GM23248 (cell line): Measurements from ENCODE around the gene ADARB1.

Source experiments
- EZH2 ChIP-seq: fragments of 200-600 bp; sonication (generic); IDR thresholded peaks from 2 replicates; pipeline ENCODE4 v1.6.1; 2018; ENCODE audit warnings: antibody characterized with exemption, mild to moderate bottlenecking; ENCODE audit not compliant: insufficient read depth, poor library complexity, severe bottlenecking
- EZH2phosphoT487 ChIP-seq: fragments of 200-600 bp; sonication (generic); IDR thresholded peaks from 2 replicates; pipeline ENCODE4 v1.6.1; 2018; ENCODE audit warnings: antibody characterized with exemption, moderate library complexity, mild to moderate bottlenecking, low read depth; ENCODE audit not compliant: insufficient read depth

- no peak for TF ChIP-seq EZH2phosphoT487
- TF ChIP-seq EZH2: no peak
Measured at GRCh38 chr21:45187646-45188045, 113.3 kb downstream of the ADARB1 start.
